NCI-H345 (cell line): Measurements from ENCODE around the gene SATB1.
"Not testable (repeated sequence)": the region's sequence is repeated elsewhere in the genome, so short reads cannot be mapped to it uniquely, and the experiment has no call there.

Experiments used
- DNase-seq: peaks from one replicate; lab custom pipeline; 2025; lab: John Stamatoyannopoulos, UW

SATB1 gene

GRCh38 chr3:18424729-18425640 lies at the start of gene SATB1:
Gene SATB1 (minus strand): TSS chr3:18425339. CDS start chr3:18420967, 4,372 bp downstream.
- peak; percentile 71 for DNase-seq

DNA sequence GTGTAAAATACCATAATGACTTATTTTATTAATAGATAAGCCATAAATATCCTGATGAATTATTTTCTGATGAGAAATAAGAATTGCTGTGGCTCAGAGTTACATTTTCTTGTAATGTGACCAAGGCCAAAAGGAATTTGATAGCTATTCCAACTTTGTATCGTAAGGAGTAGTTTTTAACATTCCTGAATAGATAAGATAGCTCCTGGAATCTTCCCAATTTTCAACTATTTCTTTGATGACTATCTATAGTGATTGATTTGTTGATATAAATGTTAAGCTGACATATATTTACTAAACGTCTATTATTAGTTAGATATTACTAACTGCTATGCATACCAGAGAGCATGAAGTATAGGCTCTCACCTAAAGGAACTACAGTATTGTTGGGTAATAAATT lies 49.1 kb upstream of the SATB1 start:
- no peak for DNase-seq

- no peak for DNase-seq
Measured at GRCh38 chr3:18469775-18470174, 44.6 kb upstream of the SATB1 start.

- no peak for DNase-seq
Measured at GRCh38 chr3:18466136-18466535, 41.0 kb upstream of the SATB1 start.

GRCh38 chr3:18454766-18455165 lies 29.6 kb upstream of the SATB1 start:
- no peak for DNase-seq

GRCh38 chr3:18449618-18450017 lies 24.5 kb upstream of the SATB1 start:
- DNase-seq, result not testable (repeated sequence)

DNA sequence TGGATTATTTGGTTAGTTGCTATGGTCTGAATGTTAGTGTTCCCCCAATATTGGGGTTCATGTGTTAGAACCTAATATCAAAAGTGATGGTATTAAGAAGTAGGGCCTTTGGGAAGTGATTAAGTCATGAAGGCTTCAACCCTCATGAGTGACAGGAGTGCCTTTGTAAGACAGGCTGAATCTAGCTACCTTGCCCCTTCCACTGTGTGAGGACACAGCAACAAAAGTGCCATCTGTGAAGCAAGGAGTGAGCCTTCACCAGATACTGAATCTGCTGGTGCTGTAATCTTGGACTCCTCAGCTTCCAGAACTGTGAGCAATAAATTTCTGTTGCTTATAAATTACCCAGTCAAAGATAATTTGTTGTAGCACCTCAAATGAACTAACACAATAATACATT lies 22.6 kb upstream of the SATB1 start:
- no peak for DNase-seq

DNA sequence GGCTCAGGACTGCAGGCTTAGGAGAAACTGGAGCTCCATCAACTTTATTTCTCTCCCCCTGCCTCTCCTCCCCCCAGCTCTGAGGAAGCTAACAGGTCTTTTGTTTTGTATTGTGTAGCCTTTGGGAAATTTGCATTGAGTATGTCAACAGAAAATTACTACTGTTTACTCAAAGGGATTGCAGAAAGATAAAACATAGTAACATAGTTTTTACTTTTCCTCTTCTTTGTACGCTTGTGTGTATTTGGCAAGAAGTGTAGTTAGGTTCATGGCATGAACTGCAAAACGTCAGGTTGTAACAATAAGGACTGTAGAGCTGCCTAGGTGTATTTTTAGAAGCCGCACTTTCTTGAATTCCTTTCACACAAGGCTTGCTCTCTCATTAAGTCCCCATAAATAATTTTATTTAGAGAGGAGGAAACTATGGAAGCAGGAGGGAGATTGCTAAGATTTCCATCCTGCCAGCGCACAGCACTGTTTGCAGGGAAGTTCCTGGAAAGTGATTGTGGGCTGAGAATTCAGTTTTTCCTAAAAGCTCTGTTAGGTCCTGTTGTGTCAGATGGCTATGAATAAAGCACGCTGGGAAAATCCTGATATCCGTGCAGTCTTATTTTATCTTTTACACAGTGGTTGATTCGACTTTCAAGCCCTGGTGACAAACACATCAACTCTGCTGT lies 21.1 kb upstream of the SATB1 start:
- no peak for DNase-seq

DNA sequence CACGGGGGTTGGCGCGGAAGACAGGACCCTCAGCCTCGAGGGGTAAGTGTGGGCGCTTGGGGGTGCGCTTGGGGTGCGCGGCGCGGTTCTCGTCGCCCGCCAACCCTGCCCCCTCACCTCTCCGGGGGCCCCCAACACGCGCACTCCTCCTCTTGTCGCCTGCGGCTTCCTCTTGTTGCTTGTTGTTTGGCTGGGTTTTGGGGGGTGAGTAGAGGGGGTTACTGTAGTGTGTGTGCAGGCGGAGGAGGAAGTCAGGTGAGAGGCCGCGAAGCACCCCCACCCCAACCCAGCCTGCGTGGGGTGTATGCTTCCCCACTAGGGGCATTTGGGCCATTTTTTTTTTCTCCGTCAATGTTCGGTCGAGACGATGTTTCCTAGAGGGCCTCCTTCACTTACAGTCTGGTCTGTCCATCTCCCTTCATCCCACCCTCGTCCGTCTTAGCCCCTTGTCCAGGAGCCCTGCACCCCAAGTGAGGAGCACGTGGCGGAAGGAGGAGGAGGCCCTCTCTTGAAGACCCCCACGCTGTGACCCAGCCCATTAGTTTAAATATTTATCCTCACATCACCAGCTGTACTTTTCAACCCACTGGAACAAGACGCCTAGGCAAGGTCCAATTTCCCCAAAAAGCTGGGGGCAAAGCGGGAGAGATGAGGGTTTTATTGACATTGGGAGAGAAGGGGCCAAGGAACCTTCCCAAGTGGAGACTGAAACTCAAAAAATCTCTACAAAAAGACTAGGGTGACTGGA lies 20.4 kb upstream of the SATB1 start:
- DNase-seq, result peak; percentile 5

DNA sequence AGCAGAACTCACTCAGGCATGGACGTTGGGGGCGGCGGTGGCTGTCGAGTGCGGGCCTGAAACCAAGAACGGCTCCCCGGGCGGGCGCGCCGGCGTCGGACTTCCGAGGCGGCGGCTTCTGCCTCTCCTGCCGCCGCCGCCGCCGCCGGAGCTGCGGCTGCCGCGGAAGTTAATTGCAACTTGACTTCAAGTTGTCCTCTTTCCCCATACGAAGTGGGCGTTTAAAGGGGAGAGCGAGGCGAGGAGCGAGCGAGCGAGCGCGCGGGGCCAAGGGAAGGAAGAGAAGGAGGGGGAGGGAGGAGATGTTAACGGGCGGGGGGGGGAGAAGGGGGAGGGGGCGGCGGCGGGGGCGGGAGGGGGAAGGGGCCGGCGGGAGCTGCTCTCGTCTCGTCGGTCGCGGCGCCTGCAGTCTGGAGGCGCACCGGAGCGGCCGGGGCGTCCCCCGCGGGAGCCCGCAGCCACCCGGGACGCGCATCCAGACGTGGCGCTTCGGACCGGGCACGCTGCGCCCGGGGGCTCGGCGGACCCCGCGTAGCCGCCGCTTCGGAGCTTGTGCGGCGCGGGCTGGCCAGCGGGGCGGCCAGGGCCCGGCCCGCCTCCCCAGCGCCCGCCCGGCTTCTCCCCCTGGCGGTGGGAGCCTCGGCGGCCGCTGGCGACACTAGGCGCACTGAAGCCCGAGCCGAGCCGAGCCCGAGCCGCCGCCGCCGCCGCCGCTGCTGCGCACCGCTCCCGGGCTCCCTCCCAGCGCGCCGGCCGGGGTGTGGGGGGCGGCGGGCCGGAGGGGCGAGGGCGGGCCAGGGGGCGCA lies 19.7 kb upstream of the SATB1 start:
- peak; percentile 32 for DNase-seq

- DNase-seq, result no peak
Measured at GRCh38 chr3:18443665-18444594, 18.8 kb upstream of the SATB1 start.

DNA sequence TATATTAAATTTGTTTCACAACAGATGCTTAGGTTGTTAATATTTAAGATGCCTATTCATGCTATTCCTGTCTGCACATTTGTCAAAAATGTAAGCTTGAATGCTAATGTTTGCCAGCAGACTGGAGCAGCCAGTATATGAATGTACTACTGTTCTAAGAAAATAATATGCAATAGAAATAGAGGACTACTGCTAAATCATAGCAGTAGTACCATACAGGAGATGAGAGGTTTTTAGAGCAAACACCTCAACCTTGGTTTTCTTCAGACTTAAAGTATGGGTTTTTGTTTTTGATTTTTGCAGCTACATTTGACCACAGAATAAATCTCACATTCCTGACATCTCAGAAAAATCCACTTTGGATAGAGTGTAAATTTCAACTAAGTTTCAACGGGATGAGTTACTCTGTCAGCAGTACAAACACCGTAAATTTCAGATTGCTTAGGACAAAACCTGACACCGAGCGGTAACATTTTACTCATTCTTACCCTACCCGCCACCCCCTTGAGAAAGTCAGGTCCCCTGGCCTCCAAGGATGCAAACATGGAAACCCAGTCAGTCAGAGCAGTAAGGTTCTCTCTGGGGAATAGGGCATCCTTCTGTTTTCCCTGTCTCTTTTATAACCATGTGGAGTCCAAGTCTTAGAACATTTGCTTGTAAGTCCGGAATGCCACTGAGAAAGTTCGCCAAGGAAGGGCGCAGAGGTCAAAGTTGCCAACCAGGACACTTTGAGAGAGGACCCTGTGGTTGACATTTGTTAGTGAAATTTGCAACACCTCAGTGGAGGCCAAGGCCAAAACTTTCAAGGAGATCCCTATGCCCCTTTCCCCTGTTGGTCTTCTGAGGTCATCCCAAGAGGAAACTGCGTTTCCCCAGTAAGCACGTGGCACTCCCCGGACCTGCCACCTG lies 17.9 kb upstream of the SATB1 start:
- DNase-seq, result no peak

- no peak for DNase-seq
Measured at GRCh38 chr3:18441551-18441950, 16.4 kb upstream of the SATB1 start.

DNA sequence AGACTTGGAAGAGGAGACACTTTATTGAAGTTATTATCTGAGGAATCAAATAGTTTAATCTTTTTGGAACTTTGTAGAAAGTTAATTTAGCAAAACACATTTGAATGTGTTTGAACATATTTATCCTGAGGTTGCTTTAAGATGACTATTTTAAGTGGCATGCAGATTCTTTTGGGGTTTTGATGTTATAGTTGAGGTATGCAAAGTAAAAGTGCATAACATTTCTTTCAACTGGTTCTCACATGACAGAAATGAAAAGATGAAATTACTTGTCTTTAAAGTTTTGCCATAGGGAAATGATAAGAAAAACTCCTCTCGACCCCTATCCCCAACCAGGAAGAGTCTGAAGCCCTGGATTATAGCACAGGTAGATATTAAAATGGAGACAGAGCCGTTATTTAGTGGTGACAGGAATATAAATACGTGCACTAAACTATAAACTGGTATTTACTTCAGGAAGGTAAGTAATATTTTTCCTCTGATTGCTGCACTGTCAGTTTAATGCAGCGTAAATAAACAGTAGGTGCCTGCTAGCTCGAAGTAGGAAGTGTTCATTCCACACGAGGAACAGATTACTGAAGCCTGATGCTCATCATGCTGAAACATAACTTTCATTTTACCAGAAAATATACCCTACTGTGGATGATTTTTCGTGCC lies 15.1 kb upstream of the SATB1 start:
- DNase-seq, result no peak

DNA sequence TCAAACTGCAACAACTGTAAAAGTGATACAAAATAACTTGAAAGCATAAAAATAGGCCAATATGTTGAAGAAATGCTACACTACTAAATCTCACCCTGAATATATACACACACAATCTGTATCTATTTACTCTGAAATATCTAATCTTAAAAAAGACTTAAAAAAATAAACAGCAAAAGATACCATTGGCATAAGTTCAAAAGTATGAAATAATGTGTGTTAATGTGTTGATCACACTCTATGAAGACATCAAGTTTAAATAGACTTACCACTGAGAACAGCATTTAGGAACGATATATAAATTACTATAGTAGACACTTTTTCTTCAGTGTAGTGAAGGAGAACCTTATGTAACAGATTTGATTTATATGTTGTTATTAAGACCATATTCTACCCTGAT lies 14.1 kb upstream of the SATB1 start:
- DNase-seq, result no peak

DNA sequence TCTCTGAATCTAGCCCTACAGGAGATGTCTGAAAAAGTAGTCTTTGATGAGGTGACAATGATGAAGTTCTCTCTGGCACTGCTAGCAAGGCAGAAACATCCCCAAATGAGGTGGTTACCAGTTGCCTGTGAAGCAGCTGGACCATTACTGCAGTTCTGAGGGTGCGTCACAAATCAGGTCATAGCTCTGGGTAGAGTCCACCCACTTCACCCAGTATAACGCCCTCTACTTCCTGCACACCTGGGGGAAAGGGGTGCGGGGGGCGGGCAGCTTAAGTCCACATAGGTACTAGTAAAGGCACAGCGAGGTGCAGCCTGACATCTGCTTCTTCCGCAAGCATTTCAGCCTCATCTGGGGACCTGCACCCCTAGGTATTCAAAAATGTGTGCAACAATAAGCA lies 13.4 kb upstream of the SATB1 start:
- DNase-seq, result no peak

- no peak for DNase-seq
Measured at GRCh38 chr3:18436213-18436612, 11.1 kb upstream of the SATB1 start.

- no peak for DNase-seq
Measured at GRCh38 chr3:18434711-18435110, 9.6 kb upstream of the SATB1 start.

- no peak for DNase-seq
Measured at GRCh38 chr3:18432752-18433151, 7.6 kb upstream of the SATB1 start.
